Measurements from ENCODE around the gene IDUA.

IDUA gene

GRCh38 chr4:952881-953573 lies 33.8 kb upstream of the IDUA start:
- DNase-seq (ENCODE audit: low read depth, low spot score) = no peak
- no peak for TF ChIP-seq CTCF (IDR thresholded peaks at IDR 0.05; ENCODE audit: low read depth, low read length)
- H3K4me3 ChIP-seq (ENCODE audit: low read depth, low read length) = no peak overlapping the region
- in situ Hi-C loops (cut with HindIII; ENCODE audit: low sequenced_read_pairs) = no loop called here

GRCh38 chr4:953574-953915 lies 33.3 kb upstream of the IDUA start:
- no peak overlapping the region for H3K4me3 ChIP-seq (ENCODE audit: low read depth, low read length)
- no peak for DNase-seq (ENCODE audit: low read depth, low spot score)
- TF ChIP-seq CTCF (IDR thresholded peaks at IDR 0.05; ENCODE audit: low read depth, low read length) = no peak
- in situ Hi-C loops (cut with HindIII; ENCODE audit: low sequenced_read_pairs) = no loop called here

- no peak for TF ChIP-seq CTCF (IDR thresholded peaks at IDR 0.05; ENCODE audit: low read depth, low read length)
- no peak overlapping the region for H3K4me3 ChIP-seq (ENCODE audit: low read depth, low read length)
- in situ Hi-C loops (cut with HindIII; ENCODE audit: low sequenced_read_pairs) = no loop called here
- no peak for DNase-seq (ENCODE audit: low read depth, low spot score)
Observed at GRCh38 chr4:954211-955020, 32.4 kb upstream of the IDUA start.

GRCh38 chr4:955161-955921 lies 31.5 kb upstream of the IDUA start:
- no peak for TF ChIP-seq CTCF (IDR thresholded peaks at IDR 0.05; ENCODE audit: low read depth, low read length)
- no peak overlapping the region for H3K4me3 ChIP-seq (ENCODE audit: low read depth, low read length)
- in situ Hi-C loops (cut with HindIII; ENCODE audit: low sequenced_read_pairs) = no loop called here
- no peak for DNase-seq (ENCODE audit: low read depth, low spot score)

- no peak for DNase-seq (ENCODE audit: low read depth, low spot score)
- no peak overlapping the region for H3K4me3 ChIP-seq (ENCODE audit: low read depth, low read length)
- in situ Hi-C loops (cut with HindIII; ENCODE audit: low sequenced_read_pairs) = no loop called here
- no peak for TF ChIP-seq CTCF (IDR thresholded peaks at IDR 0.05; ENCODE audit: low read depth, low read length)
Observed at GRCh38 chr4:955931-956381, 30.9 kb upstream of the IDUA start.

- H3K4me3 ChIP-seq (ENCODE audit: low read depth, low read length) = no peak overlapping the region
- no peak for DNase-seq (ENCODE audit: low read depth, low spot score)
- in situ Hi-C loops (cut with HindIII; ENCODE audit: low sequenced_read_pairs) = no loop called here
- no peak for TF ChIP-seq CTCF (IDR thresholded peaks at IDR 0.05; ENCODE audit: low read depth, low read length)
Observed at GRCh38 chr4:956531-957230, 30.2 kb upstream of the IDUA start.
